H54 (cell line): ENCODE results near the gene PCDH9.

Experiments
- DNase-seq: peaks from one replicate; pipeline ENCODE4 v3.0.0; 2011; ENCODE audit warnings: low spot score, mixed read lengths; ENCODE audit not compliant: insufficient read length
- FAIRE-seq: peaks from 3 replicates; lab custom pipeline; 2011; peaks lifted over from hg19 to GRCh38; lab: Jason Lieb, UNC
- POLR2A ChIP-seq: IDR thresholded peaks from 2 replicates; pipeline ENCODE4 v1.6.1; 2011; ENCODE audit warnings: low read depth, mild to moderate bottlenecking, low read length

PCDH9 gene

GRCh38 chr13:67229481-67230403 lies at the start of gene PCDH9:
TSS of gene PCDH9 (minus strand) at chr13:67230336. CDS start at chr13:67228440, 1,896 bp downstream.
- FAIRE-seq: no peak
- DNase-seq: peak; percentile 10
- peak; percentile 50 for TF ChIP-seq POLR2A

GRCh38 chr13:67278235-67278634 lies 48.1 kb upstream of the PCDH9 start:
- DNase-seq: no peak
- no peak for TF ChIP-seq POLR2A

GRCh38 chr13:67277581-67277980 lies 47.4 kb upstream of the PCDH9 start:
- no peak for TF ChIP-seq POLR2A
- DNase-seq (no peak), FAIRE-seq (no peak)

More at GRCh38 chr13:67278235-67278634, 48.1 kb upstream of the PCDH9 start:
- FAIRE-seq: no peak

- FAIRE-seq: no peak
Measured at GRCh38 chr13:67275351-67275960, 45.3 kb upstream of the PCDH9 start.

GRCh38 chr13:67273001-67273400 lies 42.9 kb upstream of the PCDH9 start:
- DNase-seq: no peak
- FAIRE-seq: no peak
- TF ChIP-seq POLR2A: no peak

More at GRCh38 chr13:67275351-67275960, 45.3 kb upstream of the PCDH9 start:
- TF ChIP-seq POLR2A: no peak
- DNase-seq: no peak

- DNase-seq (no peak), FAIRE-seq (no peak)
- no peak for TF ChIP-seq POLR2A
Measured at GRCh38 chr13:67267136-67267535, 37.0 kb upstream of the PCDH9 start.

- DNase-seq (no peak), FAIRE-seq (no peak)
- TF ChIP-seq POLR2A: no peak
Measured at GRCh38 chr13:67259208-67259607, 29.1 kb upstream of the PCDH9 start.

GRCh38 chr13:67258482-67258881 lies 28.3 kb upstream of the PCDH9 start:
- DNase-seq: no peak
- no peak for FAIRE-seq
- TF ChIP-seq POLR2A: no peak

- FAIRE-seq (no peak), DNase-seq (no peak)
- no peak for TF ChIP-seq POLR2A
Measured at GRCh38 chr13:67238861-67239260, 8.7 kb upstream of the PCDH9 start.

GRCh38 chr13:67238277-67238859 lies 8.2 kb upstream of the PCDH9 start:
- TF ChIP-seq POLR2A: no peak
- DNase-seq (no peak), FAIRE-seq (no peak)

GRCh38 chr13:67235265-67235664 lies 5.1 kb upstream of the PCDH9 start:
- no peak for FAIRE-seq

GRCh38 chr13:67232384-67232783 lies 2.2 kb upstream of the PCDH9 start:
- DNase-seq (no peak), FAIRE-seq (no peak)
- no peak for TF ChIP-seq POLR2A

More at GRCh38 chr13:67235265-67235664, 5.1 kb upstream of the PCDH9 start:
- no peak for DNase-seq
- no peak for TF ChIP-seq POLR2A

GRCh38 chr13:67231289-67232000 lies 1.3 kb upstream of the PCDH9 start:
- TF ChIP-seq POLR2A: no peak
- FAIRE-seq: peak; percentile 36
- no peak for DNase-seq
